DMS79 treated with DMSO at 0.1 percent for 48 hours (cell line): ENCODE measurements around the gene RBM15.

Experiments used
- DNase-seq: peaks from one replicate; lab custom pipeline; 2025; lab: John Stamatoyannopoulos, UW

The RBM15 gene, protein sequence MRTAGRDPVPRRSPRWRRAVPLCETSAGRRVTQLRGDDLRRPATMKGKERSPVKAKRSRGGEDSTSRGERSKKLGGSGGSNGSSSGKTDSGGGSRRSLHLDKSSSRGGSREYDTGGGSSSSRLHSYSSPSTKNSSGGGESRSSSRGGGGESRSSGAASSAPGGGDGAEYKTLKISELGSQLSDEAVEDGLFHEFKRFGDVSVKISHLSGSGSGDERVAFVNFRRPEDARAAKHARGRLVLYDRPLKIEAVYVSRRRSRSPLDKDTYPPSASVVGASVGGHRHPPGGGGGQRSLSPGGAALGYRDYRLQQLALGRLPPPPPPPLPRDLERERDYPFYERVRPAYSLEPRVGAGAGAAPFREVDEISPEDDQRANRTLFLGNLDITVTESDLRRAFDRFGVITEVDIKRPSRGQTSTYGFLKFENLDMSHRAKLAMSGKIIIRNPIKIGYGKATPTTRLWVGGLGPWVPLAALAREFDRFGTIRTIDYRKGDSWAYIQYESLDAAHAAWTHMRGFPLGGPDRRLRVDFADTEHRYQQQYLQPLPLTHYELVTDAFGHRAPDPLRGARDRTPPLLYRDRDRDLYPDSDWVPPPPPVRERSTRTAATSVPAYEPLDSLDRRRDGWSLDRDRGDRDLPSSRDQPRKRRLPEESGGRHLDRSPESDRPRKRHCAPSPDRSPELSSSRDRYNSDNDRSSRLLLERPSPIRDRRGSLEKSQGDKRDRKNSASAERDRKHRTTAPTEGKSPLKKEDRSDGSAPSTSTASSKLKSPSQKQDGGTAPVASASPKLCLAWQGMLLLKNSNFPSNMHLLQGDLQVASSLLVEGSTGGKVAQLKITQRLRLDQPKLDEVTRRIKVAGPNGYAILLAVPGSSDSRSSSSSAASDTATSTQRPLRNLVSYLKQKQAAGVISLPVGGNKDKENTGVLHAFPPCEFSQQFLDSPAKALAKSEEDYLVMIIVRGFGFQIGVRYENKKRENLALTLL

DNA sequence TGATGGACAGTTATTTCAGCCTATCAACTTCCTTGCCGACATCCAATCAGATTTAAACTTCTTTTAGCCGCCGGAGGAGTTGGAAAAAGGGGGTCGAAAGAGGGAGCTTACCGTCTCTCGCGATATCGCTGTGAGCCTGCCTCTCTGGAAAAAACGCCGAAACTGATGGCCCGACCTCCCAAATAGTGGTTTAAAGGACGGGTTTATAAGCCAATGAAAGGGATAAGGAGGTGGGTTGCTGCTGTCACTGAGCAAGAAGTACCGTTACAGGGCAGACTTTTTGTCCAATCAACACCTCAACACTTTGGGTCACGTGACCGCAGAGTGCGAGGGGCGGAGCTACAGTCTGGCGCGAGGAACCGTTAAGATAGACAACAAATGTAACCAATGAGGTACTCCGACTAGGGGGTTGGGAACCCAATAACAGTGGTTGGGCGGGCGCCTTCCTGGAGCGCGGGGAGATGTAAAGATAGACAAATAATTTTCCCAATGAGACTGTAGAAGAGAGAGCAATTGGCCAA lies at the start of gene RBM15:
Gene RBM15, plus strand, starts transcription at position 492 of the 521 bp plus-strand sequence. Its CDS starts 29 bp downstream, at position 521.
- peak; percentile 100 for DNase-seq

DNA sequence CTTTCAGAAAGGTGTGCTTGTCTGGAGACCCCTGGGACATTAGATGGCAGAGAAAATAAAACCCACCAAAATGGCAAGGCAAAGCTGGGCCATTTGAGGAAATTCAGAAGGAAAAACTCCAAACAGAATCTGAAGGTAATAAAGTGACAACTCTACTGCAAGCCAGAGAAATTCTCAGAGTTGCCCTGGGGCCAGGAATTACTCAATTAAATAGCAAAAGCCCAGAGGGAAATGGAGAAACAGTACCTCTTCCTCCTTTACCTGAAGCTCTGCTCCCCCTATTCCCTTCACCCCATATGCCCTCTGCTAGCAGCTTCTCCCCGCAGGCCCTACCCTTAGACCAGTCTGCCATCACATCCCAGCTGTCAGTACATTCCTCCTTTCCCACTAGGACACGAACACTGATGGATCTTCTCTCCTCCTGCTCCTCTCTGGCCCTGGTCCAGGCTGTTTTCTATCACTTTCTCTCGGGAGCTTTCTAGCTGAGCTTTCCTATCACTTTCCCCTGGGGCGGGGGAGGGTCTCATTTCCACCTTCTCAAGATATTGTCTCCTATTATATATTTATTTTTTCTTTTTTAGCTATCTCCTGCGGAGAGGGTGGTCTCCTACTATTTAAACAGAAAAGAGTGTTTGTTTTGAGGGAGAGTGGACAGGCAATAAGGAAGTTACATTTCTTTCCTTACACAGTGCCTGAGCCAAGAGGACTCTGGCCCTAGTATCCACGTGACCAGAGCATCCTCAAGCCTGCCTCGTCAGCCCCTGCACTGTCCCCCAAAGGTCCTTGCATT lies 47.7 kb upstream of the RBM15 start:
- no peak for DNase-seq

DNA sequence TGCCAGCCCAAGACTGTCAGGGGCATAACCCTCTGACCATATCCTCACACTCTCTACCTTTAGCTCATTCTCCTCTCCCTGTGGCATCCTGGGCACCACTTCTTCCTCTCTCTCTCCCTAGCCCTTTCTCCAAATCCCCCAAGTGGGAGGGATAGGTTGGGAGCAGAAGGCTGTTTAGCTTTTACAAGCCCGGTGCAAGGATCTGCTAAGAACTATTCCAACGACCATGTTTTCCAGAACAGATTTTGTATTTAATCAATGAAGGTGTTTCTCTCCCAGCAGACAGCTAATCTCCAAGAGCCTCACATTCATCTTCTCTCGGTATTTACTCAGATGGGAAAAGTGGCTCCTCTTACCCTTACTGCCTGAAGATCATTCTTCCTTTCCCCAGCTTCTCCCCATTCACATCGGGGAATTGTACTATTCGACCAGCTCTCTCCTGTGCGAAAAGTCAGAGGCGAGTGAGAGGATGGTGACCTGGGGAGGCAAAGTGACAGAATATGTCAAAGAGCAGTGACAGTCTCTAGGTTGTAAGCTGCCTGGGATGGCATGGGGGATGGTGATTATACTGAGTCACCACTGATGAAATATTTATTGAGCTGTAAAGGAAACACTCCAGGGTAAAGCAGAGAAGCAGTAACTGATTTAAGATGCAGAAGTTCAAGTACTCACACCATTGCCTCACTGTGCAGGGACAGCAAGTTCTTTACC lies 47.0 kb upstream of the RBM15 start:
- peak; percentile 41 for DNase-seq

DNA sequence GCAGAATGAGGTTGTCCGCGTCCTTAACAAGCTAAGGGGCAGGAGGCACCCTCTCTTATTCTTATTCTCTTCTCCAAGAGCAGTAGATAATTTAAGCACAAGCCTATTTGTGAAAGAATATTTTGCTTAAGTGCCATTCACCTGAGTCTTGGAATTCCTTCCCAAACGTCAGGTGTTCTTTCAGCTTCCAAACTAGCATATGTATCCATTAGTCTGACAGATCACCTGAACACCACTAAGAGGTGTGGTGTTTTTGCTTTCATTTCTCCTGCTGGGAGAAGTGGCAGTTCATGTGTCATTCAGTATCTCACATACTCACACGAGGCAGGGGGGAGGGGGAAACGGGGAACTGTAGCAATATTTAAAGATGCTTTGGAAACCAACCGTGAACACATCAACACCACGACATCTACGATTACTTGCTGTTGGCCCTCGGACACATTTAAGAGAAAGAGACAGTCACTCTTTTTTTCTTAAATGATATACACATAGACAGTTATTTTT lies 45.5 kb upstream of the RBM15 start:
- no peak for DNase-seq

DNA sequence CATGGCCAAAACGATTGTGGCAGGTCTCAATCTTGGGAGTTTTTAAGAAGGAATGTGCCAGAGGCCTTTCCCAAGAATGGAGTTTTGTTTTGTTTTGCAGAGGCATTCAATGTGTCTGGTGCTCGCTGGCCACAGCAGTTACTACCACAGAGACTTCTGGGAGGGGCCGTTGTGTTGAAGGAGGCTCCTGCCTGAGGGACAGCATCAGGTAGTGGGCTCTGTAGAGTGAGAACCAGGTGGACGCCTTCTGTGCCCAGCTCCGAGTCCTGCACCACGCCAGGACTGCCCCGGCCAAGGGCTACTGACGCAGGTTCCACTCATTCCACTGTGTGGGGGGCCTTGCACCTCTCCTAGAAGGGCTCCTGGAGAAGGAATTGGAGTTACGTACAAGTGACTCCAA lies 44.9 kb upstream of the RBM15 start:
- no peak for DNase-seq

DNA sequence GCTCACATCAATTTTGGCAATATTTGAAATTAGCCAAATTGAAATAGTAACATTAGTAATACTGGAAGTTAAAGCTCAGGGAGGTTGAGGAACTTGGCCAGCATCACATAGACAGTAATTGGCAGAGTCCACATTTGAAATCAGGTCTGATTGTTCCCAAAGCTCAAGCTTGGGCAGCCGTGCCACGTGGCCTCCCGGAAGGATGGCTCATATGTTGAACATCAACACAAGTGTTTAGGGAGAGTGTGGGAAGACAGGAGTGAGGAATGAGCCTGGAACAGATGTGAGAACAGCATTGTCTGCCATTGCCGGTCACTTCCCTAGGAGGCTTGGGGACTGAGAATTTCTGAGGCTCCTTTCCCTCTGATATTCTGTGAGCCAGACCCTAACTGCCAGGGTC lies 40.2 kb upstream of the RBM15 start:
- no peak for DNase-seq

DNA sequence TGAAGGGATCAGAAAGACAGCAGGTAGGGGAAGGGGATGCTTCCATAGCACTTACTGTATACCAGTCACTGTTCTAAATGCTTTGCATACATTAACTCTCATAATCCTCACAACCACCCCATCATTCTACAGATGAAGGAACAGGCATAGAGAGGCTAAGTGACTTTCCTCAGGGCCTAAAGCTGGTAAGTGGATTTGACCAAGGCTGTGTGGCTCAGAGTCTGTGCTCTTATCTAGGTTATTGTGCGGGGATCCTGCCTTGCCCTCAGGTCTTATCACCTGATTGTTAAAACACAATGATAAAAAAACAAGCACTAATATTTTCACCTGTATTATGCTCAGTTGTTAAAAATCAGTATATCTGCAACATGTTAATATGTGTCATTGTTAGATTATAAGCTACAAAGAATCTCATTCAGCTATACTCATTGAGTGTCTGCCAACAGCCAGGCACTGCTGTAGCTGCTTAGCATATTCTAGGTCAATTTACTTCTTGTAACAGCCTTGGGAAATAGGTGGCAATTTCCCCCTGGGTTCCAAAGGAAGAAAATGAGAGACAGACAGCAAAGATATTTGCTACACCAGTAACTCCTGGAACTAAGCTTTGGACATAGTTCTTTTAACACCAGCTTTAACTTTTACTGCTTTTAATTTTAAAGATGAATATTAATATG lies 38.6 kb upstream of the RBM15 start:
- DNase-seq: no peak

DNA sequence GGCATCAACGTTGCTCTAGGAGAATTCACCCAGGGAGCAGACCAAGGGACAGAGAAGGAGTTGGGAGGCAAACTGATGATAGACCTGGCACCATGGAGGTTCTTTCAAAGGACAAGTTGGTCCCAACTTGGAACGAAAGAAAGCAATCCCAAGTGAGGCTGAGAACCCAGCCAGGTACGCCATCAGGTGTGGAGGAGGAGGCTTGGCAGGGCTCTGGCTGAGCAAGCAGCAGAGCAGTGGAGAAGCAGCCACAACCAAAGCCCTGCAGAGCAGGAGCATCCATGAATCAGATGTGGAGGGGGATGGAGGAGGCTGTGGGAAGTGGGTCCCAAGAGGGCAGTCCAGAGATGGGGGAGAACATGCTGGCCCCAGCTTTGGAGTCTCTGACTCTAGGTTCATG lies 36.3 kb upstream of the RBM15 start:
- no peak for DNase-seq

DNA sequence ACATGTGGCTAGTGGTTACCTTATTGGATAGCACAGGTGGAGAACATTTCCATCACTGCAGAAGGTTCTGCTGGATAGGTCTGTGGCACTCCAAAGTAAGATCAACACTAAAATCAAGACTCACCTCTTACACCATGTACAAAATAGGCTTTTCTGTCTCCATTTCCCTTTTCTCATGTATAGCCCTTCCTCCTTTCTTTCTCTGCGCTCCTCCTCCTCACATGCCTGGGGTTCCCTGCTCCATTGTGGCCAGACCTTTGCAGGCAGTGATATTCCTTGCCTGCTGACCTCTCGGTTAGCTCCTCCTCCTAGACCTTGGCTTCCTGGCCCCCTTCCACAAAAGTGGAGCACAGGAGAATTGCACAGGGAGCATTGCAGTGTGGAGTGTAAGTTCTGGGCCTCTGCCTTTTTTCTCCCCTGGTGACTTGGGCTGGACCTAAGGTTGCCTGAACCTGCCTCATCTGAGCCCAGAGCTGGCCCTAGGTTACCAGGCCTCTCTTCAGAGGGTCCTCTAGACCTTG lies 33.2 kb upstream of the RBM15 start:
- DNase-seq: no peak

DNA sequence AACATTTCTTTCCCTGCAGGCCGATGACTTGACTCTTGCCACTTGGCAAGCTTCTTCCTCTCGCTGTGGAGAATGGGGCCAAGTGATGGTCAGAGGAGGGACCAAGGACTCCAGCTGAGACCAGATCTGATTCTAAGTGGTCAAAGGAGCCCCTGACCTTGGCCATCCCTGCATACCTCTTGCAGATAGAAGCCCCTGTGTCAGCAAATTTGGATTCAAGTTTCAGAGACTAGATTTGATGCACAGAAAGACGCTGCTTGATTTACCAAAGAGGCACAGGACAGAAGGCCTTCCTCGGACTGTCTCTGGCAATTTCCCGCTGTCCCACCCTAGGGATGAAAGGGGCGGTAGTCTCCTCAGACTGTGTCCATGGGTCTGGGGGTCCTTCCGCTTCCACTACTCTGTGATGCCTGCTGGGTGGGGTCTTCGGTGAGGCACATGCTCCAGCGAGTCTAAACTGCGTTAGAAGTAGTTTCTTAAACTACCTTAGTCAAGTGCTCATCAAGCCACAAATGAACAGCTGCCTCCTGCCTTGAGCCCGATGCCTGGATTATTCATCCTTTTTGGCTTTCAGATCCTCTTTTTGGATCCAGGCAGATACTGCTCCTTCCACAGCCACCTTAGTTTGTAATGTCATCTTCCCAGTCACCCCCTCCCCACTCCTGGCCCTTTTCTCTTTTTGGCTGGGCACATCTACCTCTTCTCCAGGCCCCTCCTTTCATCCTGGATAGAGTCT lies 31.8 kb upstream of the RBM15 start:
- DNase-seq: no peak

DNA sequence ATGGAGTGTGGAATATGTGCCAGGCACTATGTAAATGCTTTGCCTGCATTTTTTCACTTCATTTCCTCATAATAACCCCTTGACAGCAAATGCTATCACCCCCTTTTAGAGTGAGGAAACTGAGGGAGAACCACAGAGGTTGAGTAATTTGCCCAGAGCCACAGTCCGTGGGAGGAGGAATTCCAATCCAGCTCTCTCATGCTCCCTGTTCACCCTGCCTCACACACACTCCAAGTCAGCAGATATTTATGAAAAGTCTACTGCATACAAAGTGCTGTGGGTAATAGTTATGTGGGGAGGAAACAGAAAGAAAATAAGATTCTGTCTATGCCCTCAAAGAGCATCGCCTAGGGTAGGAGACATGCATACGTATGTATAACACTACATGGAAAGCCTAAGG lies 30.9 kb upstream of the RBM15 start:
- no peak for DNase-seq

DNA sequence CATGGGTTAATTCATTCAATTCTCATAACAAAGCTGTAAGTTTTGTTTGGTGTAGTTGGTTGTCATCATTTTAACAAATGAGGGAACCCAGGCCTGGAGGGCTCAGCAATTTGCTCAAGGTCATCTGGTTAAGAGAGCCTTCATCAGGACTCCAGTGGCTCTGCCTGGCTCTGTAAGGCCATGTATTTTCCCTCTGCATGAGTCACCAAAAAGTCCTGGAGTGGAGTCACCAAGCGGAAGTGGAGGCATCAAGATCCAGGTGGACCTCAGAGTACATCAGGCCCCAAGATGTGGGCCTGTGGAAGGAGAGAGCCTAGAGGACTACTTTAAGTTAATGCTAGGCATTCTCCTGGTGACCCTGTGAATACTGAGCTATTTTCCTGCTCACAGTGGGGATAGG lies 30.0 kb upstream of the RBM15 start:
- no peak for DNase-seq

DNA sequence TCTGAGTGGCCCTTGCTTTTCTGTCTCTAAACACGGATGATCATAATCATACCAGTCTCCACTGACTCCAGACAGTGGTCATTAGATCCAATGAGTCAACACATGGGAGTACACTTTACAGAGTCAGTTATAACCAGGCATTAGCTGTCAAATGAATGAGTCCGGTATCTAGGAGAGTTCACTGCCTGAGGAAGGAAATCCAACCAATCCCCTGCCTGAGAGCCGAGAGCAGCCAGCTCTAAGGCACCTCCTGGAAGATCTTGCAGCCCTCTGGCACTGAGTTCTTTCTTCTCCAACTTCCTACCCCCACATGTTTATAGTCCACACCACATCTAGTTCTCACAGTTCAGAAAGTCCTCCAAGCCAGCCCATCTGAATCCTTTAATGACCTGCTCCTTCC lies 29.4 kb upstream of the RBM15 start:
- no peak for DNase-seq

DNA sequence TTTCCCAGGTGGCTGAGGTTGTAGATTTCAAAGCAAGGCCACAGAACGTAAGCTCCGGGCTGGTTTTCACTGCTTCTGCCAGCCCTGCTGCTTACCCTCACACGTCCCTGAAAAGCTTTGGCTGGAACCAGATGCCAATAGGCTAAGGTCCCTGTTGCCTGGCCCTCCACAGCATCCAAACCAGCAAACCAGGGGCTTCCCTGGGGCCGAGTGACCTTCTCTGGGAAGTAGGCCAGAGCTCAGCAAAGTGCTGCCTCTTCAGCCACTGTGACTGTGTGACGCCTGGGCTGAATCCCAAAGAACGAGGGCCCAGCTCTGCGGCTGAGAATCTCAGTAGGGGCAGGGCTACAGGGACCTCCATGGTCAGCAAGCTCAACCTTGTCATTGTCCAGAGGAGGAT lies 28.9 kb upstream of the RBM15 start:
- DNase-seq: peak; percentile 48

DNA sequence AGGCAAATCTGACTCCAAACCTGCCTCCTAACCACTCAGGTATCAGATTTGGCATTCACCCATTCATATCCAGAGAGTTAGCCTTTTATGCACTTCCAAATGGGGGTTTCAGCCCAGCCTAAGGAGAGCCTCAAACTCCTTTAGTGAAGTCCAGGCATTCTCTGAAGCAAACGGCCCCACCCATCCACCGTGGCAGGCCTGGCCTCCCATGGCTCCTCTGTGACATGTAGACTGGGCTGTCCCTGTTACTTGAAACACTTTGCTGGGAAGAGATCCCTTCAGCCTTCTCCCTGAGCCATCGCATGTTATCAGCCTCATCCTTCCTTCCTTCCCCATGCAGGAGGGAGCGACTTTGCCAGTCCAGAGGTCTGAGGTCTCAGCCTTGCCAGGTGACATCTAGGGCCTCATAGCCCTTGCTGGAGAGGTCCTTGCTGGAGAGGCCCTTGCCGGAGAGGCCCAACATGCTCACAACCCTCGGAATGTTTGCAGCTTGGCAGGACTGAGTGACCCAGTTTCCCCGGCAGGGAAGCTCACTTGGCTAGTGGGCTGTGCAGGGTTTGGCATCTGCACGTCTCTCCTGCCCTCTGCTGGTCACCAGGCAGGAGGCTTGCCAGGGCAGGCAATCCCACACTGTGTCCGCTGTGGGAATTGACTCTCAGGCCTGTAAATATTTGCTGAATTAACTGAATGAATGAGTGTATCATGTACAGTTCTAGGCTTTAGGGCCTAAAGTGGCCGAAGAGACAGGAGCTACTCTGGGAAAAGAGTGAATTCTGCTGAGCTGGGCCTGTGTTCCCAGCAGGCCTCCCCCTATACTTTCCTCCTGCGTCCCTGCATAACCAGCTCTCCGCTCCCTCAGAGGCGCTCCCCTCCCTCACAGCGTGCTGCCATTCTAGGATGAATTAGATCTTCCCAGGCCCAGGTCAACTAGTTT lies 26.7 kb upstream of the RBM15 start:
- peak; percentile 65 for DNase-seq

DNA sequence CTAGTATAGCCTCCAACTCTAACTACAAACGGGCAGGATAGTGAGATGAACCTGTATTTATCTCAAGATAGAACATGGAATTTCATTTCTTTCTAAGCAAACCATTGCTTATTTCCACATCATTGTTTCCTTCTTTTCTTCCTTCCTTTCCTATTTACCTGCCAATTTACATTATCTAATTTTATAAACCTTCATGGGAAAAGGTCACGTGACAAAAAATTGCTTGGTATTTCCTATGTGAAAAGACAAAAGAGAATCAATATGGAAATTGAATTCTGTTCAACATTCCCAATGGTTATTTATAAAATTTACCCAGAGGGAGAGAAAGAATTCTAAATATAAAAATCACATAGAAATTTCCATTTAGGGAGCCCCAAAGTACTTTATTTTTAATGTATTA lies 22.4 kb upstream of the RBM15 start:
- DNase-seq: no peak

DNA sequence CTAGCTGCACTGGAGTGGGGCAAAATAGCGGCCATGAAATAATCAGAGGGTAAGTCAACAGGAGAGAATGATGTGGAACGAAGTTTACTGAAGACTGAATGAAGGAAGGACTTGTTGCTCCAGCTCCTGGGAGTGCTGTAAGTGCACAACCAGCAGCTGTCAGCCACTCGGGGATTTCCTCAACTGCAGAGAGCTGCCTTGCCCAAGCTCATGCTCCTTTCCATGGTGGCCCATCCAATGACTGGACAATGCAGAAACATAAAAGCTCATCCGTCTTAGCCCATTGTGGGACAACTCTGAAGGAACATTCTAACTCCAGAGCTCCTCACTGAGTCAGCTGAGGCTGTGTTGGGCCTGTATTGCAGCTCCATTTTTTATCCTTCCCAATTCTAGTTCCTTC lies 21.1 kb upstream of the RBM15 start:
- DNase-seq: no peak
